ENCODE measurements around the gene ICAM4.

The ICAM4 gene

DNA sequence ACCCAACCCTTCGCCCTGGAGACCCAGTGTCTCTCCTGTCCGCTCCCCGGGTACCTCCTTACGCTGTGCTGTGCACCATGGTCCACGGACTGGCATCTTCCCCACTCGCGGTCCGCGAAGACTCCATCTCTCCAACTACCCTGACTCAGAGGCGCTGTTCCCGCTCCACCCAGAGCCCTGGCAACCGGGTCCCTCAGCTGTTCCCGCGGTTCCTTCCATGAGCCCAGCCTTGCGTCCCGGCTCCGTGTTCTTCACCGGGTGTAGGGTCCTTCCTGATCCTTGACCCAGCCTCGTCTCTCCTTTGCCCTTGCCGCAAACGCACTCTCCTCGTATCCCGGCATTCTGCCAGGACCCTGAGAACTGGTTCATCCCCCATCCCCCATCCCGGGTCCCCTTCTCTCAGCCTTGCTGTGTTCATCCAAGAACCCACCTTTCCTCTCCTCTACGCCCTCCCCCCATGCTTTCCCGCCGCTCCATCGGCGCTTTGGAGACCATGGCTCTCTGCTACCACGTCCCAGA lies 3.7 kb downstream of the ICAM4 start:
- Mint-ChIP-seq H3K27me3 (peaks cover 29 to 74% of the 10 kb centered on the region in 2 donors), H3K27ac (peak overlapping the region; percentile 55 to 66), H3K9me3 (no peaks in the 10 kb centered on the region)

DNA sequence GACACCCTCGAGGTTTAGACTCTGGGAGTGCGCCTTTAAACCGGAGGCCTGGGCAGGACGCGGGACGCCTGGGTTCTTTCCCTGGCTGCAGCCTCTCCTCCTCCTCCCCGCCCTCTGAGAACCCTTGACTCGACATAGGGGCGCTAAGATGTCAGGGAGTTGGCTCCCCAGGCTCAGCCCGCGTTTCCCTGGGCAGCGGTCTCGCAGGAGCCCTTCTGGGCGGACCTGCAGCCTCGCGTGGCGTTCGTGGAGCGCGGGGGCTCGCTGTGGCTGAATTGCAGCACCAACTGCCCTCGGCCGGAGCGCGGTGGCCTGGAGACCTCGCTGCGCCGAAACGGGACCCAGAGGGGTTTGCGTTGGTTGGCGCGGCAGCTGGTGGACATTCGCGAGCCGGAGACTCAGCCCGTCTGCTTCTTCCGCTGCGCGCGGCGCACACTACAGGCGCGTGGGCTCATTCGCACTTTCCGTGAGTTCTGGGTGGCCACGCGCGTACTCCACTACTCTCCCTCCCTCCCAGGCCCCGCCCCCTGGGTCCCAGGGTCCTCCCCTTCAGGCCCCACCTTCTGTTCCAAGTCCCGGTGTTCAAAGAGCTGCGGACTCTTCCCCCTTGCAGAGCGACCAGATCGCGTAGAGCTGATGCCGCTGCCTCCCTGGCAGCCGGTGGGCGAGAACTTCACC lies 4.3 kb downstream of the ICAM4 start:
- peak; percentile 28 for ATAC-seq (replicated peaks)
- H3K36me3 Mint-ChIP-seq (ENCODE audit: insufficient read depth), result peaks cover 42% of the 10 kb centered on the region
- H3K4me3 Mint-ChIP-seq, result peak overlapping the region; percentile 89 to 96
- H3K9me3 Mint-ChIP-seq, result no peaks in the 10 kb centered on the region
- H3K4me1 Mint-ChIP-seq (ENCODE audit: low read depth in 2 of 2), result peaks cover 54 to 64% of the 10 kb centered on the region in 2 donors
- peak overlapping the region; percentile 55 to 66 for H3K27ac Mint-ChIP-seq
- H3K27me3 Mint-ChIP-seq, result peaks cover 29 to 74% of the 10 kb centered on the region in 2 donors
- peak; percentile 39 to 53 (median 47) for DNase-seq

More for the DNA sequence above, 3.7 kb downstream of the ICAM4 start:
- no peak for ATAC-seq (replicated peaks)
- H3K4me3 Mint-ChIP-seq, result peak overlapping the region; percentile 89 to 96
- peaks cover 50 to 59% of the 10 kb centered on the region in 2 donors for H3K4me1 Mint-ChIP-seq (ENCODE audit: low read depth in 2 of 2)
- peaks cover 48% of the 10 kb centered on the region for H3K36me3 Mint-ChIP-seq (ENCODE audit: insufficient read depth)
- DNase-seq, result no peak

DNA sequence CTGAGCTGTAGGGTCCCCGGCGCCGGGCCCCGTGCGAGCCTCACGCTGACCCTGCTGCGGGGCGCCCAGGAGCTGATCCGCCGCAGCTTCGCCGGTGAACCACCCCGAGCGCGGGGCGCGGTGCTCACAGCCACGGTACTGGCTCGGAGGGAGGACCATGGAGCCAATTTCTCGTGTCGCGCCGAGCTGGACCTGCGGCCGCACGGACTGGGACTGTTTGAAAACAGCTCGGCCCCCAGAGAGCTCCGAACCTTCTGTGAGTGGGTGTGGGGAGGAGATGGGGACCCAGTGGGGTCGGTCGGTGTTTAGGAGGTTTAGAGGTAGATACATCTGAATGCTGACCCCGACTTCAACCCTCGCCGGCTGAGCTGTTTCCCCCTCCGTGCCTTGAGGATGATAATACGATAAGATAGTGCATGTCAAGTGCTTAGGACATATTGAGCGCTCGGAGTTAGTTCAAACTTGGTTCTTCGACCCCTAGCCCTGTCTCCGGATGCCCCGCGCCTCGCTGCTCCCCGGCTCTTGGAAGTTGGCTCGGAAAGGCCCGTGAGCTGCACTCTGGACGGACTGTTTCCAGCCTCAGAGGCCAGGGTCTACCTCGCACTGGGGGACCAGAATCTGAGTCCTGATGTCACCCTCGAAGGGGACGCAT lies 4.9 kb downstream of the ICAM4 start:
- H3K4me1 Mint-ChIP-seq (ENCODE audit: low read depth in 2 of 2), result peaks cover 51 to 61% of the 10 kb centered on the region in 2 donors
- ATAC-seq (replicated peaks), result no peak

DNA sequence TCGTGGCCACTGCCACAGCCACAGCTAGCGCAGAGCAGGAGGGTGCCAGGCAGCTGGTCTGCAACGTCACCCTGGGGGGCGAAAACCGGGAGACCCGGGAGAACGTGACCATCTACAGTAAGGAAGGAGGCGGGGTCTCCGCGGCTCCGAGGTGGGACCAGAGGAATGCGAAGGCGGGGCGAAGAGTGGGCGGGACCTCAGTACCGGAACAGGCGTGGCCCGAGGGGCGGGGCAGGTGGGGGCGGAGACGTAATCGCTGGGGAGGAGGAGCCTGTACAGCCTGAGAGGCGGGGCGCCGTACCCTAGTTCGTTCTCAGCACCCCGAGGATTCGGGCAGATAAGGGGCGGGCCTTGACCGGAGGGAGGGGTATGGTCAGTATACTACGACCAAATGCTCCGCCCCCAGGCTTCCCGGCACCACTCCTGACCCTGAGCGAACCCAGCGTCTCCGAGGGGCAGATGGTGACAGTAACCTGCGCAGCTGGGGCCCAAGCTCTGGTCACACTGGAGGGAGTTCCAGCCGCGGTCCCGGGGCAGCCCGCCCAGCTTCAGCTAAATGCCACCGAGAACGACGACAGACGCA lies 5.5 kb downstream of the ICAM4 start:
- Mint-ChIP-seq H3K4me1 (ENCODE audit: low read depth in 2 of 2) (peaks cover 51 to 59% of the 10 kb centered on the region in 2 donors), H3K36me3 (ENCODE audit: insufficient read depth) (peaks cover 33% of the 10 kb centered on the region), H3K9me3 (no peaks in the 10 kb centered on the region), H3K27ac (peak overlapping the region; percentile 53 to 72), H3K27me3 (peaks cover 29 to 74% of the 10 kb centered on the region in 2 donors), H3K4me3 (peak overlapping the region; percentile 89 to 96)
- ATAC-seq (replicated peaks) (peak; percentile 25), DNase-seq (peak; percentile 61 to 68 (median 63))

More for the DNA sequence above, 4.9 kb downstream of the ICAM4 start:
- H3K36me3 Mint-ChIP-seq (ENCODE audit: insufficient read depth), result peaks cover 36% of the 10 kb centered on the region
- H3K9me3 Mint-ChIP-seq, result no peaks in the 10 kb centered on the region
- H3K27me3 Mint-ChIP-seq, result peaks cover 29 to 74% of the 10 kb centered on the region in 2 donors
- peak overlapping the region; percentile 89 to 96 for H3K4me3 Mint-ChIP-seq
- peak in 1 of 3 experiments; percentile 27 for DNase-seq
- H3K27ac Mint-ChIP-seq, result peak overlapping the region; percentile 53 to 72

DNA sequence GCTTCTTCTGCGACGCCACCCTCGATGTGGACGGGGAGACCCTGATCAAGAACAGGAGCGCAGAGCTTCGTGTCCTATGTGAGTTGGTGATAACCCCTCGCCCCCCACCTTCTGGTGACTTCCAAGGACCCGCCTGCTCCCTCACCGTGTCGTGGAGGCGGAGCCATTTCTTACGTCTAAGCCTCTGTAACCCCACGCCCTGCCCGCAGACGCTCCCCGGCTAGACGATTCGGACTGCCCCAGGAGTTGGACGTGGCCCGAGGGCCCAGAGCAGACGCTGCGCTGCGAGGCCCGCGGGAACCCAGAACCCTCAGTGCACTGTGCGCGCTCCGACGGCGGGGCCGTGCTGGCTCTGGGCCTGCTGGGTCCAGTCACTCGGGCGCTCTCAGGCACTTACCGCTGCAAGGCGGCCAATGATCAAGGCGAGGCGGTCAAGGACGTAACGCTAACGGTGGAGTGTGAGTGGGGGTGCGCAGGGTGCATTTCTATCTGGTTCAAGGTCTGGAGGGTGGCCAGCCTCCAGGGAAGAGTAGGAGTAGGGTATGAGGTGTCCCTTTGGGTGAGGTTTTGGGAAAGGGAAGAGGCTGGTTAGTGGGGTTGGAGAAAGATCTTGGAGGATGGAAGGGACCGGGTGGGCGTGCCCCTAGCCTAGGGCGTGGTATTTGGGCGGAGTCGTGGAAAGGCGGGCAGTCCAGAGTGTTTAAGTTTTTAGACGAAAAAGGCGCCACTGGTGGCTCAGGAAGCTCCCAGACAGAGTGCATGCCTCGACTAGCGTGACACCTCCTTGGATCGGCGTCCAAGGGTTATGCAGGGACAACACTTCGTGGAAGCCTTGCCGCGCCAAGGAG lies 6.3 kb downstream of the ICAM4 start:
- peaks cover 29 to 68% of the 10 kb centered on the region in 2 donors for H3K27me3 Mint-ChIP-seq
- ATAC-seq (replicated peaks), result no peak
- peaks cover 28% of the 10 kb centered on the region for H3K36me3 Mint-ChIP-seq (ENCODE audit: insufficient read depth)
- H3K9me3 Mint-ChIP-seq, result no peaks in the 10 kb centered on the region
- H3K27ac Mint-ChIP-seq, result peak overlapping the region; percentile 53 to 60
- peaks cover 48 to 53% of the 10 kb centered on the region in 2 donors for H3K4me1 Mint-ChIP-seq (ENCODE audit: low read depth in 2 of 2)
- DNase-seq, result no peak
- H3K4me3 Mint-ChIP-seq, result peak overlapping the region; percentile 89 to 96

DNA sequence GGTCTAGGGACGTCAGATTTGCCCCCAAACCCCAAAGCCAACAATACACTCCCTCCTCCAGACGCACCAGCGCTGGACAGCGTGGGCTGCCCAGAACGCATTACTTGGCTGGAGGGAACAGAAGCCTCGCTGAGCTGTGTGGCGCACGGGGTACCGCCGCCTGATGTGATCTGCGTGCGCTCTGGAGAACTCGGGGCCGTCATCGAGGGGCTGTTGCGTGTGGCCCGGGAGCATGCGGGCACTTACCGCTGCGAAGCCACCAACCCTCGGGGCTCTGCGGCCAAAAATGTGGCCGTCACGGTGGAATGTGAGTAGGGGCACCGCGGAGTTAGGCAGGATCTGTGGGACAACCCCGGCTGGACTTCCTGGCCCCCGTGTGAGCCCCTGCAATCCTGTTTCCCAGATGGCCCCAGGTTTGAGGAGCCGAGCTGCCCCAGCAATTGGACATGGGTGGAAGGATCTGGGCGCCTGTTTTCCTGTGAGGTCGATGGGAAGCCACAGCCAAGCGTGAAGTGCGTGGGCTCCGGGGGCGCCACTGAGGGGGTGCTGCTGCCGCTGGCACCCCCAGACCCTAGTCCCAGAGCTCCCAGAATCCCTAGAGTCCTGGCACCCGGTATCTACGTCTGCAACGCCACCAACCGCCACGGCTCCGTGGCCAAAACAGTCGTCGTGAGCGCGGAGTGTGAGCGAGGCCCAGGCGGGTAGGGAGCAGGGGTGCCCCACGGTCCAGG lies 7.0 kb downstream of the ICAM4 start:
- no peak for ATAC-seq (replicated peaks)
- H3K4me3 Mint-ChIP-seq, result peak overlapping the region; percentile 89 to 96

DNA sequence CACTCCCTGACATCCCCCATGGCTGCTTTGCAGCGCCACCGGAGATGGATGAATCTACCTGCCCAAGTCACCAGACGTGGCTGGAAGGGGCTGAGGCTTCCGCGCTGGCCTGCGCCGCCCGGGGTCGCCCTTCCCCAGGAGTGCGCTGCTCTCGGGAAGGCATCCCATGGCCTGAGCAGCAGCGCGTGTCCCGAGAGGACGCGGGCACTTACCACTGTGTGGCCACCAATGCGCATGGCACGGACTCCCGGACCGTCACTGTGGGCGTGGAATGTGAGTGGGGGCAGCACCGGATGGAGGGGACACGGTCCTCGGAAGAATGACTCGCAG lies 7.6 kb downstream of the ICAM4 start:
- peaks cover 29 to 55% of the 10 kb centered on the region in 2 donors for H3K27me3 Mint-ChIP-seq
- peaks cover 38 to 43% of the 10 kb centered on the region in 2 donors for H3K4me1 Mint-ChIP-seq (ENCODE audit: low read depth in 2 of 2)
- ATAC-seq (replicated peaks), result no peak
- H3K4me3 Mint-ChIP-seq, result peak overlapping the region; percentile 81 to 96
- H3K27ac Mint-ChIP-seq, result peak overlapping the region in 1 of 2 donors; percentile 46
- no peak for DNase-seq
- H3K36me3 Mint-ChIP-seq (ENCODE audit: insufficient read depth), result peaks cover 25% of the 10 kb centered on the region
- H3K9me3 Mint-ChIP-seq, result no peaks in the 10 kb centered on the region

More for the DNA sequence above, 7.0 kb downstream of the ICAM4 start:
- DNase-seq, result no peak
- no peaks in the 10 kb centered on the region for H3K9me3 Mint-ChIP-seq
- H3K4me1 Mint-ChIP-seq (ENCODE audit: low read depth in 2 of 2), result peaks cover 43 to 48% of the 10 kb centered on the region in 2 donors
- H3K27ac Mint-ChIP-seq, result peak overlapping the region in 1 of 2 donors; percentile 46
- H3K36me3 Mint-ChIP-seq (ENCODE audit: insufficient read depth), result peaks cover 25% of the 10 kb centered on the region
- peaks cover 29 to 60% of the 10 kb centered on the region in 2 donors for H3K27me3 Mint-ChIP-seq

DNA sequence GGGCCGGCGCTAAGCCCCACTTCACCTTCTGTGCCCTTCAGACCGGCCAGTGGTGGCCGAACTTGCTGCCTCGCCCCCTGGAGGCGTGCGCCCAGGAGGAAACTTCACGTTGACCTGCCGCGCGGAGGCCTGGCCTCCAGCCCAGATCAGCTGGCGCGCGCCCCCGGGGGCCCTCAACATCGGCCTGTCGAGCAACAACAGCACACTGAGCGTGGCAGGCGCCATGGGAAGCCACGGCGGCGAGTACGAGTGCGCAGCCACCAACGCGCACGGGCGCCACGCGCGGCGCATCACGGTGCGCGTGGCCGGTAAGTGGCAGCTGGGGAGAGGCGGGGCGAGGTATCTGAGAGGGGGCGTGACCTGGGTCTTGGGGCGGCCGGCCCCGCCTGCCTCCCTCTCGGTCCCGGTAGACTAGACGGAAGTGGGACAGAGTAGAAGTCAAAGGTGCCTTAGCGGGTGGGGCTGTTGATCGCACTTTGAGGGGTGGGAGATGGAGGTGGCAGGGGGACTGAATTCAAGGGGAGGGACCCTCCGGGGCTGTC lies 8.6 kb downstream of the ICAM4 start:
- peak; percentile 68 to 74 (median 72) for DNase-seq
- peaks cover 25 to 45% of the 10 kb centered on the region in 2 donors for H3K27me3 Mint-ChIP-seq

DNA sequence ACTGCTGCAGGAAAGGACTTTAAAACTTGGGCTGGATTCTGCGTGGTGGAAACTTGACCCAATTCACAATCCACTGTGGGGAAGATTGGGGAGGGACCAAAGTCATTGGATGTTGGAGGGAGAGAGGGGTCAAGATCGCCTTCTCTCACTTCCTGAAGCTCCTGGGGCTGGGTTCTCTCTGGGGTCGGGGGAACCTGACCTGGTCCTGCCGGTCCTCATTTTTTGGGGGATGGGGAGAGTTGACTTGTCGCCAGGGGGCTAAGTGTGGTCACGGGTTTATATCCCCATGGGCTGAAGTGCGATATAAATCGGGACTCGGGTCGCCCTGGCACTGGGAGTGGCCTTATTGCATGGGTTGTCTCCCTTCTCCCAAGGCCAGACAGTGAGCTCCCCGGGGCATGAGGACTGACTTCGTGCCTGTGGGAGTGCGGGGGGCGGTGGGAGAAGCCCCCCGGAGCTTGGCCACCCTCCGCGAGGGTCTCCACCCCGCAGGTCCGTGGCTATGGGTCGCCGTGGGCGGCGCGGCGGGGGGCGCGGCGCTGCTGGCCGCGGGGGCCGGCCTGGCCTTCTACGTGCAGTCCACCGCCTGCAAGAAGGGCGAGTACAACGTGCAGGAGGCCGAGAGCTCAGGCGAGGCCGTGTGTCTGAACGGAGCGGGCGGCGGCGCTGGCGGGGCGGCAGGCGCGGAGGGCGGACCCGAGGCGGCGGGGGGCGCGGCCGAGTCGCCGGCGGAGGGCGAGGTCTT lies 9.3 kb downstream of the ICAM4 start:
- no peak for ATAC-seq (replicated peaks)
- H3K9me3 Mint-ChIP-seq, result no peaks in the 10 kb centered on the region
- peaks cover 18% of the 10 kb centered on the region for H3K36me3 Mint-ChIP-seq (ENCODE audit: insufficient read depth)
- peak overlapping the region; percentile 52 to 65 for H3K27ac Mint-ChIP-seq
- peaks cover 26 to 32% of the 10 kb centered on the region in 2 donors for H3K4me1 Mint-ChIP-seq (ENCODE audit: low read depth in 2 of 2)
- H3K27me3 Mint-ChIP-seq, result peaks cover 18 to 38% of the 10 kb centered on the region in 2 donors
- DNase-seq, result no peak
- peak overlapping the region; percentile 81 to 96 for H3K4me3 Mint-ChIP-seq

More for the DNA sequence above, 8.6 kb downstream of the ICAM4 start:
- Mint-ChIP-seq H3K4me3 (peak overlapping the region; percentile 81 to 96), H3K9me3 (no peaks in the 10 kb centered on the region), H3K27ac (peak overlapping the region; percentile 52 to 65), H3K36me3 (ENCODE audit: insufficient read depth) (peaks cover 25% of the 10 kb centered on the region), H3K4me1 (ENCODE audit: low read depth in 2 of 2) (peaks cover 33 to 38% of the 10 kb centered on the region in 2 donors)
- peak; percentile 73 for ATAC-seq (replicated peaks)

DNA sequence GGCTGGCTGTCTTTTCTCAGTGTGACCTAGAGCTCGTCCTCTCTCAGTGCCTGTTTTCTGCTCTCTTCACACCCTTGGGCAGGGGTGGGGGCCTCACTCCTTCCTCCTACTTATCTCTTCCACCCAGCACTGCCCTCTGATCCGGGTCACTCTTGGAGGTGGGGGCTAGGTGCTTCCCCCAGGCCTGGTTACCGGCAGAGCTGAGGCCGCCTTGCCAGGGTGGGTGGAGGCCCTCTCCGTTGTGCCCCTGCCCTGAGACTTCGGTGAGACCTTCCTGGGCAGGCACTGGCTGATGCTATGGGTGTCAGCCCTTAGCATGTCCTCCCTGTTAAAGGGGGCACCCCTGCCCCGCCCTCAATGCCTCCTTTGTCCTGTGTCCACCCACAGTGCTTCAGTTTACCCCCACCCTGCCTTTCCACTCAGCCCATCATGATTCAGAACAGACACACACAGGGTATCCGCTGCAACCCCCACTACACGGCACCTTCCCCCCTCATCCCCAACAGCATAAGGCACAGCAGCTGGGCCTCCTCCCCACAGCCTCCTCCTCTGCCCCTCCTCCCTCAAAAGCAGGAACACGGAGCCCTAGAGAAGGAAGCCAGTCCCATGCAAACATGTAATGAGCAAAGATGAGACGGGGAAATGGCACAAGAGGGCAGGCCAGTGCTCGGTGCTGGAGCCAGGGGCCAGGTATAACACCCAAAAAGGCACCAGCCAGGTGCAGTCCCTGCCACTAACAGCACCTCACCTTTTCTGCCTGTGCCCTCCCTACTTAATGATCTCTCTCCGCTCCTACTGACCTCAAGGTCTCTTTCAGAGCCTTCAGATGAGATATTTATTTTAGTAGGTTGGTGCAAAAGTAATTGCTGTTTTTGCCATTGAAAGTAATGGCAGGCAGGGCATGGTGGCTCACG lies 13.0 kb downstream of the ICAM4 start:
- Mint-ChIP-seq H3K27ac (no peak overlapping the region), H3K4me1 (ENCODE audit: low read depth in 2 of 2) (peaks cover 6% of the 10 kb centered on the region in 2 donors), H3K9me3 (no peaks in the 10 kb centered on the region), H3K27me3 (peaks cover 0 to under 1% of the 10 kb centered on the region in 2 donors), H3K4me3 (no peak overlapping the region), H3K36me3 (ENCODE audit: insufficient read depth) (peaks cover 6% of the 10 kb centered on the region)
- ATAC-seq (replicated peaks) (no peak), DNase-seq (no peak)

Measured in effector memory CD8-positive, alpha-beta T cell (primary cell).